GM19372 (cell line): ENCODE data around the gene PAK1.
"Not testable (repeated sequence)": the region's sequence is repeated elsewhere in the genome, so short reads cannot be mapped to it uniquely, and the experiment has no call there.

Source experiments
- ATAC-seq: cut with Tn5 transposase; IDR thresholded peaks from one replicate; pipeline ENCODE4 v1.9.1; 2021; ENCODE audit warnings: mild to moderate bottlenecking, low read depth, moderate library complexity; ENCODE audit not compliant: unreplicated experiment

The PAK1 gene

DNA sequence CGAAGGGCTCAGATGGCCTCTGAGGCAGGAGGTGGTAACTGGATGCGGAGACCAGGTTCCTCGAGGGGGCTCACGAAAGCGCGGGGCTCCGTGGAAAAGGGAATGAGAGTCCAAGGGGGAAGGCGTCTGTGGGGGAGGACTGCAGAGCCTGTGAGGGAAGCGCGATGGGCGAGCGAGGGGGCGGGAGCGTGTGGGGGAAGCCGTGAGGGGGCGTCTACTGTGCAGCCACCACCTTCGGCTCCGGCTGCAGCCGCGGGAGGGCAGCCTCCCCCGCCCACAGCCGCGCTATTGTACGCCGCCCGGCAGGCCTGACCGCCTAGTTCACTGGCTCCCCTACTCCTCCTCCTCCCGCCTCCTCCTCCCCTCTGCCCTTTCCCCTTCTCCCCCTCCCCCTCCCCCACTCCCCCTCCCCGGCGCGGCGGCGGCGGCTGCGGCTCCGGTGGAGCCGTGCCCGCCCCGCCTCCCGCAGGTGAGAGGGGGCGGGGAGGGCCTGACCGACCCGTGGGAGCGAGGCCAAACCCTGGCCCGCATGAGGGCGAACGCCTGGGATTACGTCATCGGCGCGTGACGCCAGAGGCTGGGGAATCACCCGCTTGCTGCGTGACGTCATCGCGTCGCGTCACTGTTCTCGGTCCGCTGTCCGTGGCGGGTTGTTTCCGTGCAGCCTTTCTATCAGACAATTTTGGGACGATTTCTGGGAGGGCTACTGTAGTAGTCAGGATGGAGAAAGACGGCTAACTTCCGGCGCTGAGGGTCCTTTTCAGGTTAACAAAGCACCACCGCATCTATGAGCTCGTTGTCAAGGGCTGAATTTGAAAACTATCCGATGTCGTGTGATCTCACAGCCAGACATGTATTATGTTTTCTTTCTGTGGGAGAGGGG, at the start of gene PAK1:
Gene PAK1, minus strand, starts transcription at position 294 of the 883 bp plus-strand sequence. CDS start 81,574 bp downstream, outside the sequence.
- peak; percentile 59 for ATAC-seq

DNA sequence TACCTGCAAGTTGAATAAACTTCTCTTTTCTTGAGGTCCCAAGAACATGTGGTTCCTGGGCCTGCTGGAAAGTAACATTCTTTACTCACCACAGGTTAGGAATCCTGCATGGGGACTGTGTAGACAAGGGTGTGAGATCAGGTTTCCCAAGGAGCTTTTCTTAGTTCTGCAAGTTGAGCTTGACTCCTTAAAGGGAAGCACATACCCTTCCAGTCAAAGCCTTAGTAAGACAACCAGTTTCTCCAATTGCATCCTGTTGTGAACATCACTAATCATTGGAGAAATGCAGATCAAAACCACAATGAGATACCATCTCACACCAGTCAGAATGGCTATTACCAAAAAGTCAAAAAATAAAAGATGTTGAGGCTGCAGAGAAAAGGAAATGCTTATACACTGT, 48.3 kb upstream of the PAK1 start:
- no peak for ATAC-seq

DNA sequence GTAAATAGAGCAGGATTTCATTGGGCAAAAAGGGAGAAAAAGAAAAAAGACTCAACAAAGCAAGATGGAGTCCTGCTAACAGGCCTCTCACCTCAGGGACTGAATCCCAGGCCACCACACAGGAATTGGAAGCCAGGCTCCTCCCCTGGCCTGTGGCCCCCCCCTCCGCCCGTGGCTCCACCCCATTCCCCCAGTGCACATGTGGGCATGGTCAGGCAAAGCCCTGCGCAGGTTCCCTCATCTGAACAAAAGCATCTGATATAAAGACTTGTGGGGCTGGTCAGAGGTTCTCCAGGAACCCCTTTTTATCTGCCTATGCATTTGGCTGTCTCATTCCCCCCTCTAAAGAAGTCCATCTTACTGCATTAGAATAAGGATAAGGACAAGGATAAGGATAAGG, 46.0 kb upstream of the PAK1 start:
- ATAC-seq = no peak

DNA sequence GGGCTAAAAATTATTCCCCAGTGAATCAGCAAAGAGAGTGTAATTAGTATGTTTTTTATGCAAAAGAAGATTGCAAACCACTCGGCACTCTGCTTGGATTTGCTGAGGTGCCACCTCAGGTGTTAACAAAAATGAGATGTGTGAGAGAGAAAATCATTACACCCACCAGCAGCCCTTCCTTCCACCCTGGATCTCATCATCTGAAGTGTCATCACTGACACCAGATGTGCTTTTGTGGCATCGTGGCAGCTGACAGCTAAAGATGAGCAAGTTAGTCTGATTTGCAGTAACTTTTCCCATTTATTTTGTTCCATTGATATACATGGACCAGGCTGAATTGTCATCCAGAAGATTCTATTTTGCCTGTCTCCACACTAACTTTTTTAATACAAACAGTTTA, 44.6 kb upstream of the PAK1 start:
- no peak for ATAC-seq

- ATAC-seq = no peak
These were observed 43.9 kb upstream of the PAK1 start for GRCh38 chr11:77517753-77518152.

DNA sequence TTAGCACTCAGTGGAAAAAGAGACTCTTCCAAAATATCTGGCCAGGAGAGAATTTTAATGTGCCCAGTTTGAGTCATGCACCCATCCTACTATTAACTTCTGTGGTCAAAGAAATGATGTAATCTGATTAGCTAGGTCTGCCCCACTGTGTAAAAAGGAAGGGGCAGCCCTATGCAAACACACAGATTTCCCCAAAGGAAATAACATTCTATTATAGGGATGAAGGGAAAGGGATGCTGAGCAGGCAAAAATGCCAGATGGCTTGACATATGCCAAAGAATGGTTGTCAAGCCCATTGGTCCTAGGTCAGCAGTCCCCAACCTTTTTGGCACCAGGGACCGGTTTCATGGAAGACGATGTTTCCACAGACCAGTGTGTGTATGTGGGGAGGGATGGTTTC, 43.3 kb upstream of the PAK1 start:
- ATAC-seq = no peak

GRCh38 chr11:77515483-77515882, 41.6 kb upstream of the PAK1 start:
- no peak for ATAC-seq

DNA sequence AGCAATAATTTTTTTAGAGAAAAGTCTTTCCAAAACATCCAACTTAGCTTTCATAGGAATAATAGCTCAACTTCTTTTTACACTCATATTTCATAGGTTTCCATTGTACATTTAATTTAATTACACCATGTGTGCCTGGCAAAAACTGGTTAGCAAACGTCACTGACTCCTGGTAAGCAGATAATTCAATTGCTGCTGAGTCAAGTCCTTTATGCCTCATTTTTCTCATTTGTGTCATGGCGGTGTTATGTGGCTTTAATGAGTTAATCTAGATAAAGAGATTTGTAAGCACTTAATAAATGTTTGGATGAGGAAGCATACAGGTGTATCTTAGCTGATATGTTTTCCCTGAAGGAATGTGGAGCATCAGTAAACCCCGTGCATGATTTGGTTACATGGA, 41.2 kb upstream of the PAK1 start:
- no peak for ATAC-seq

GRCh38 chr11:77512092-77512491, 38.2 kb upstream of the PAK1 start:
- ATAC-seq = no peak

GRCh38 chr11:77510851-77511250, 37.0 kb upstream of the PAK1 start:
- no peak for ATAC-seq

DNA sequence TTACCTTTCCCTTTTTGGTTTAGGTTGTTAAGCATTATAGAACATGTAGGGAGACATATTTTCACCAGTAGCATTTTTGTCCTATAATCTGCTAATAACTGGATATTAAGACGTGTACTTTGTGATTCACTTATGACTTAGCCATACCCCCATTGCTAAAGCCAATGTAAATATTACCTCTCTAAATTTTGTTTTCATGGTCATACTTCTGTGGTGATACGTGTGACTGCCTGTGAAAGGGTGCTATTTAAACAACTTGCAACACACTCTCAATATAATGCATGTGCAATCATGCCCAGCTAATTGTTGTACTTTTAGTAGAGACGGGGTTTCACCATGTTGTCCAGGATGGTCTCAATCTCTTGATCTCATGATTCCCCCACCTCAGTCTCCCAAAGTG, 36.2 kb upstream of the PAK1 start:
- ATAC-seq = no peak

DNA sequence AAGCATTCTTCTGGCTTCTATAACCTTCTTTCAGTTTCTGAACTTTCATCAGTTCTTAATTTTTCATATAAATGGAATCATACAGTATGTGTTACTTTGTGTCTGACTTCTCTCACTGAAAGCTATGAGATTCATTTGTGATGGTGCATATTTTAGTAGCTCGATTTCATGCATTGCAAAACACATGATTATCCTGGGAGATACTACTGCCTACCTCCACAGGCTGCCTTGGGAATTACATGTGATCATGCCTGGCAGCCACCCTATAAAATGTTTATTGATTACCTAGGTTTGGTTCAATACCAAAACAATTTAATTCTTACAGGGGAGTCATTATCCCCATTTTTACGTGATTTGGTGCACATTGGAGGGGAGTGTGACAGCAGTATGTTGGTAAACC, 34.1 kb upstream of the PAK1 start:
- no peak for ATAC-seq

DNA sequence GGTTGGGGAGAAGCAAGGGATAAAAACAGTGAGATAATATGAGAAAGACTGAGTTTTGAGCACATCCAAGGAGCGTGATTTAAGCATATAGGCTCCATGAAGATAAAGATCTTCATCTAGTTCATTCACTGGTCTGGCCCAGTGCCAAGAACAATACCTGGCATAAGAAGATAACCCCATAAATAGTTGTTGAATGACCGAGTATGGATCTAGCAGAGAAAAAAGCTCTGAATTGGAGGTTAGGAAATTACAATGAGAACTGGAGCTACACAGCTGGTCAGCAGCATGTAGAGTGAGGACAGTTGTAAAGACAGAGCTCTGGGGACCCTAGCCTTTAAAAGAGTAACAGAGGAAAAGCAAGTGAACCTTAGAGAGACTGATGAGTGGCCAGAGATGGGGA, 33.0 kb upstream of the PAK1 start:
- ATAC-seq = no peak

DNA sequence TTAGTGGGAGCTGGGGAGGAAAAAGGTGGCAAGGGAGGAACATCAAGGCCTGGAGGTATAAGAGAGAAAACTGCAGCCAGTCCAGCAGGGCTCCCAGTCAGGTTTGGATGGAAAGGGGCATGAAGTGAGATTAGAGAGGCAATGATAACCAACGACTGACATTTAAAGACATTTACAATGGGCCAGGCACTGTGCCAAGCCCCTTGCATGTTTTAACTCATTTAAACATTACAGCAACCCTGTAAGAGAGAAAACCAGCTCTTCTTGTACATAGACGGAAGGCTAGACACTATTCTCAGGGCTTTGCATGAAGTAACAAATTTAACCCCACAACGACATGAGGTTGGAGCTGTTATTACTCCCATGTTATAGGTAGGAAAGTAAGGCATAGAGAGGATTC, 32.1 kb upstream of the PAK1 start:
- ATAC-seq = no peak

DNA sequence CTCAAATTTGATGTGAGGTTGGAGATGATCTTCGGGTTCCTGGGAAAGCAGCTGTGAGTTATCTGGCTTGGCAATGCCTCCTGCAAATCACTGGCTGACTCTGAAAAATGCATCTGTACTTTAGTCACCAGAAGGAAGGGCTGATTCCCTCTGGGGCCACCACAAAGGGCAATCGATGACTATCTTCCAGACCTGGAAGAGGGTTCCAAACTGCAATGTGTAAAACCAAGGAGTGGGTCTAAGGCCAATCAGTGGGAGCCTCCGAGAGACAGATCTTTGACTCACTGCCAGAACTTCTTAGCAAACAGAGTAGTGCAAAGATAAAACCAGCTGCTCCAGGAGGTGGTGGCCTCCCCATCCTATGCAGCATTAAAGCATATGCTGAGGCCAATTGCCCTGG, 29.1 kb upstream of the PAK1 start:
- ATAC-seq = no peak

GRCh38 chr11:77502346-77502905, 28.5 kb upstream of the PAK1 start:
- no peak for ATAC-seq

DNA sequence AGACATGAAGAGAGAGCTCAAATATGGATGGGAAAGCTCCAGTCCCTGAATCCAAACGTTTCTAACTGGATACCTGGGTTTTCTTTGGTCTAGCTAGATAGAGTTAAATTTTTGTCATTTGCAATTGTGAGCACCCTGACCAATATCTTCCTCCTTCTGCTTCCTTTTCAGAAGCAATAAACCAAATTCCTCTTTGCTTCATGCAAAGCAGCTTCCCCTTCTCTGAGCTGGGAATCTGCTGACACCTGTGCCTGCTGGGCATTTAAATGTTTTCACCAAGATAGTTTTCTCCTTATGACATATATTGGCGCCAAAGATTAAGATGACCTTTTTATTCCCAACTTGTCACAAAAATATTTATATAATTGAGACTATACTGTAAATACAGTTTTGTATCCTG, 27.9 kb upstream of the PAK1 start:
- ATAC-seq = no peak

GRCh38 chr11:77497368-77497767, 23.5 kb upstream of the PAK1 start:
- no peak for ATAC-seq

- ATAC-seq = no peak
These were observed 21.6 kb upstream of the PAK1 start for GRCh38 chr11:77495526-77495925.

GRCh38 chr11:77490035-77490434, 16.1 kb upstream of the PAK1 start:
- ATAC-seq = not testable (repeated sequence)

DNA sequence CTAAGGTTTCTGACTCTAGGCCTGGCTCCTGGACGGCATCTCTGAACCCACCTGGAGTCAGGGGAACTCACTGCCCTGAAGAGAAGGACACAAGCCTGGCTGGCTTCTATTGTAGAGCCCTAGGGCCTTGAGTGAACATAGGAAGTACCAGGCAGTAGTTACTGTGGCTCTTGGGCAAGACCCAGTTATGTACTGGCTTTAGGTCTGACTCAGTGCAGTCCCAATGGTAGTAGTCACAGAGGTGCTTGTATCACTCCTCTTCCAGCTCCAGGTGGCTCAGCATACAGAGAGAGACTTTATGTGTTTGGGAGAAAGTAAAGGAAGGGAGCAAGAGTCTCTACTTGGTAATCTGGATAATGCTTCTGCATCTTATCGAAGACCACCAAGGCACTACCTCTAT, 13.9 kb upstream of the PAK1 start:
- ATAC-seq = no peak

GRCh38 chr11:77479746-77480352, 6.0 kb upstream of the PAK1 start:
- no peak for ATAC-seq
